Measurements from ENCODE around the gene LEPR. TPM values are rescaled to one million over a fixed set of nuclear protein-coding genes. Genes with fewer than 3 reads are reported as not detected.

Gene LEPR
- total RNA-seq, 1 experiment from 2014 or later: 1.9 TPM

DNA sequence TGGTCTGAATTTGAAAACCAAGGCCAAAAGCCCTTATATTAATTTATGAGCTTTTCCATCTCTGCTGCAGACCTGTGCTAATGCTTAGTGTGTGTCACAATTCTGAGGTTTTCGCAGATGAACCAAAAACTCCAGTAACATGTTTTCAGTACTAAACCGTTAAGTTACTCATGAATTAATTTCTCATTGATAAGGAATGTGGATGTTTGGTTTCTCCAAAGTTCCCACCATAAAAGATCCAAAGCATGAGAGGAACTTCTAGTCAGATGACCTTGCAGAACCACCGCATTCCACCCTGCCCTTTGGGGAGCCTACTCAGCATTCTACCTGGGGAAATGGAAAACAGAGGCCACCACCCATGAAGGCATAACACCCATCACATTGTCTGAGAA, 7.5 kb upstream of the LEPR start:
- TF ChIP-seq, protein P1, sequence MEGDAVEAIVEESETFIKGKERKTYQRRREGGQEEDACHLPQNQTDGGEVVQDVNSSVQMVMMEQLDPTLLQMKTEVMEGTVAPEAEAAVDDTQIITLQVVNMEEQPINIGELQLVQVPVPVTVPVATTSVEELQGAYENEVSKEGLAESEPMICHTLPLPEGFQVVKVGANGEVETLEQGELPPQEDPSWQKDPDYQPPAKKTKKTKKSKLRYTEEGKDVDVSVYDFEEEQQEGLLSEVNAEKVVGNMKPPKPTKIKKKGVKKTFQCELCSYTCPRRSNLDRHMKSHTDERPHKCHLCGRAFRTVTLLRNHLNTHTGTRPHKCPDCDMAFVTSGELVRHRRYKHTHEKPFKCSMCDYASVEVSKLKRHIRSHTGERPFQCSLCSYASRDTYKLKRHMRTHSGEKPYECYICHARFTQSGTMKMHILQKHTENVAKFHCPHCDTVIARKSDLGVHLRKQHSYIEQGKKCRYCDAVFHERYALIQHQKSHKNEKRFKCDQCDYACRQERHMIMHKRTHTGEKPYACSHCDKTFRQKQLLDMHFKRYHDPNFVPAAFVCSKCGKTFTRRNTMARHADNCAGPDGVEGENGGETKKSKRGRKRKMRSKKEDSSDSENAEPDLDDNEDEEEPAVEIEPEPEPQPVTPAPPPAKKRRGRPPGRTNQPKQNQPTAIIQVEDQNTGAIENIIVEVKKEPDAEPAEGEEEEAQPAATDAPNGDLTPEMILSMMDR (IDR thresholded peaks at IDR 0.05; ENCODE audit: insufficient read depth in 1 of 2, low read depth in 1 of 2, low read length in 1 of 2, severe bottlenecking in 1 of 2, unreplicated experiment in 1 of 2): no peak
- ChIA-PET POLR2A (no interaction called here), CTCF (no interaction called here)
- H3K4me3 Mint-ChIP-seq (ENCODE audit: unreplicated experiment): no peak overlapping the region
- no peaks in the 10 kb centered on the region for H3K36me3 Mint-ChIP-seq (ENCODE audit: insufficient read depth, unreplicated experiment)
- H3K4me1 Mint-ChIP-seq (ENCODE audit: low read depth, unreplicated experiment): peaks cover 20% of the 10 kb centered on the region
- no peaks in the 10 kb centered on the region for H3K27me3 ChIP-seq (replicated peaks; ENCODE audit: control insufficient read depth, insufficient read depth, low read length)
- peaks cover 26% of the 10 kb centered on the region for H3K4me1 ChIP-seq
- H3K36me3 ChIP-seq (ENCODE audit: control insufficient read depth, insufficient read depth, low read length): no peaks in the 10 kb centered on the region
- intact Hi-C loops (cut with micrococcal nuclease; ENCODE audit: unreplicated experiment): no loop called here
- no peak overlapping the region for H3K4me3 ChIP-seq (ENCODE audit: low read depth, low read length)
- no TSS peak for BruUV-seq (replicated peaks)
- H3K9me3 Mint-ChIP-seq (ENCODE audit: unreplicated experiment): no peaks in the 10 kb centered on the region
- H3K9me3 ChIP-seq: no peaks in the 10 kb centered on the region
- DNase-seq: no peak
- no peaks in the 10 kb centered on the region for H3K27me3 Mint-ChIP-seq (ENCODE audit: insufficient read depth, unreplicated experiment)
- H3K27ac Mint-ChIP-seq (ENCODE audit: unreplicated experiment): no peak overlapping the region

DNA sequence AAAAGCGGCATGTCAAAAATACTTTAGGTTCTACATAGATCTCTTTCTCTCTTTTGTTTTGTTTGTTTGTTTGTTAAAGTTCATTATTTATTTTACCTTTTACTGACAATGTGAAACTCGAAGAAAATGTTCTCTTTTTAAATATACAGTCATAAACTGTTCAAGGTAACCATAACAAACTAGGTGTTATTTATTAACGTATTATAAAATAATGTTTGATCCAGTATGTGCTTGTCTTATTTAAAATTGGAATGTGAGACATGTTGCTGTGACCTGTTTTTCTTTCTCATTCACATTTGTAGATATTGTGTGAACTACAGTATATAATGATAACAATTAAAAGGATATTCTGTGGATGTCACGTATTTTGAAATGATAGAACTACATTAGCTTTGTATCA, 5.9 kb upstream of the LEPR start:
- TF ChIP-seq, protein P1 (IDR thresholded peaks at IDR 0.05; ENCODE audit: insufficient read depth in 1 of 2, low read depth in 1 of 2, low read length in 1 of 2, severe bottlenecking in 1 of 2, unreplicated experiment in 1 of 2): no peak
- no peaks in the 10 kb centered on the region for H3K27me3 ChIP-seq (replicated peaks; ENCODE audit: control insufficient read depth, insufficient read depth, low read length)
- POLR2A ChIA-PET: no interaction called here
- Mint-ChIP-seq H3K36me3 (ENCODE audit: insufficient read depth, unreplicated experiment) (peaks cover 1% of the 10 kb centered on the region), H3K9me3 (ENCODE audit: unreplicated experiment) (no peaks in the 10 kb centered on the region), H3K27ac (ENCODE audit: unreplicated experiment) (no peak overlapping the region), H3K4me1 (ENCODE audit: low read depth, unreplicated experiment) (peaks cover 33% of the 10 kb centered on the region), H3K27me3 (ENCODE audit: insufficient read depth, unreplicated experiment) (no peaks in the 10 kb centered on the region), H3K4me3 (ENCODE audit: unreplicated experiment) (no peak overlapping the region)
- intact Hi-C loops (cut with micrococcal nuclease; ENCODE audit: unreplicated experiment): no loop called here
- CTCF ChIA-PET: no interaction called here
- H3K4me1 ChIP-seq: peaks cover 33% of the 10 kb centered on the region
- no peak overlapping the region for H3K4me3 ChIP-seq (ENCODE audit: low read depth, low read length)
- H3K9me3 ChIP-seq: no peaks in the 10 kb centered on the region
- H3K36me3 ChIP-seq (ENCODE audit: control insufficient read depth, insufficient read depth, low read length): no peaks in the 10 kb centered on the region
- DNase-seq: no peak
- BruUV-seq (replicated peaks): no TSS peak

DNA sequence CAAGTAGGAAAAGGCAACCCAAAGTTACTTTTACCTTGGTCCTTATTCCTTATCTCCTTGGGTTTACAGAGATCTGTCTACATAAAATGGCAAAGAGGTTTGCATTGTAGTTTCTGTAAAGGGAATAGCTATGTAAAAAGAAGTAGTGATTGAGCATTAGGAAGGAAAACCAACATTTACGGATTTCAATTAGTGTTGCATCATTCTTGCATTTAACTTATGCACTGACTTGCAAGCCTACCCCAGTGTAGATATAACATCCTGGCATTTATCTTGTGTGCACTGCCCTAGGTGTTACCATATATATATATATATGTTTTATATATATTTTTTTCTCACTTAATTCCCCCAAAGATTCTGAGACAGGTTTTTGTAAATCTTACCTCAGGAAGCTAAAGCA, 3.7 kb upstream of the LEPR start:
- Mint-ChIP-seq H3K4me1 (ENCODE audit: low read depth, unreplicated experiment) (peaks cover 32% of the 10 kb centered on the region), H3K36me3 (ENCODE audit: insufficient read depth, unreplicated experiment) (peaks cover 8% of the 10 kb centered on the region), H3K4me3 (ENCODE audit: unreplicated experiment) (no peak overlapping the region), H3K9me3 (ENCODE audit: unreplicated experiment) (no peaks in the 10 kb centered on the region), H3K27ac (ENCODE audit: unreplicated experiment) (no peak overlapping the region), H3K27me3 (ENCODE audit: insufficient read depth, unreplicated experiment) (no peaks in the 10 kb centered on the region)
- ChIA-PET POLR2A (no interaction called here), CTCF (no interaction called here)
- H3K36me3 ChIP-seq (ENCODE audit: control insufficient read depth, insufficient read depth, low read length): no peaks in the 10 kb centered on the region
- H3K4me3 ChIP-seq (ENCODE audit: low read depth, low read length): no peak overlapping the region
- no TSS peak for BruUV-seq (replicated peaks)
- intact Hi-C loops (cut with micrococcal nuclease; ENCODE audit: unreplicated experiment): no loop called here
- no peak for DNase-seq
- no peaks in the 10 kb centered on the region for H3K9me3 ChIP-seq
- TF ChIP-seq, protein P1 (IDR thresholded peaks at IDR 0.05; ENCODE audit: insufficient read depth in 1 of 2, low read depth in 1 of 2, low read length in 1 of 2, severe bottlenecking in 1 of 2, unreplicated experiment in 1 of 2): no peak
- H3K27me3 ChIP-seq (replicated peaks; ENCODE audit: control insufficient read depth, insufficient read depth, low read length): no peaks in the 10 kb centered on the region
- H3K4me1 ChIP-seq: peaks cover 33% of the 10 kb centered on the region
